Globus pallidus (tissue), 1 donor: ENCODE measurements around the gene TLR5.

Experiments used
- DNase-seq: peaks from one replicate; pipeline ENCODE4 v3.0.0-alpha.2; 2015; ENCODE audit warnings: low spot score

Gene TLR5

DNA sequence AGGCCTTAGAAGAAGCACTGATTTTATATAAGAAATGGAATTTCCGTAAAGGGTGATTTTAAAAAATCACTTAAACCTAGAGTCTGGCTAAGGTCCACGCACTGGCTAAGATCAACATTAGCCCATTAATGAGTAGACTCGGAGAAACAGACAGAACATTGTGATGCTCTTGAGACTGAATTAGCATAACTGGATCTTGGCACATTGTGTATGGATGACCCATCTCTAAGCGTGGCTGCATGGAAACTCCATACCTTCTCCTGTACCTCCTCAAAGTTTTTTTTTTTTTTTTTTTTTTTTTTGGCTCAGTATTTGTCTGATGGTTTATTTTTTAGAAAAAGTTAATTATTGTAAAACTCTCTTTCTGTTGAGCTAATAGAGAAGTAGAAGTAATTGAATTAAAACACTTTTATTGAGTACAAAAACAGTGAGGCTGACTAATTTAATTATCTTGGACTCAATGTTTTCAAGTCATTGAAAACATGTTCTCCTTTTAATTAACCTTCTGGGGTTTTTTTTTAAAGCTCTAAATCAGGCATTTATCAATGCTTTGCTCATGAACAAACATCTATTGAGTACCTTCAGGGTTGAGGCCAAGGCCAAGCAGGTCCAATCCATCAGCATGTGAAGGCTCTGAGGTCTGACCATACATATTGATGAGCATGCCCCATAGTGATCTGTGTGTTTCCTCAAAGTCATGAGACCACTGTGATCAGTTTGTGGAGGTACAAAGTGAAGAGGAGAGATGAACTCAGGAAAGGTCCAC lies 74.0 kb downstream of the TLR5 start:
- DNase-seq: no peak

GRCh38 chr1:223067914-223068313 lies 75.1 kb downstream of the TLR5 start:
- DNase-seq: no peak

DNA sequence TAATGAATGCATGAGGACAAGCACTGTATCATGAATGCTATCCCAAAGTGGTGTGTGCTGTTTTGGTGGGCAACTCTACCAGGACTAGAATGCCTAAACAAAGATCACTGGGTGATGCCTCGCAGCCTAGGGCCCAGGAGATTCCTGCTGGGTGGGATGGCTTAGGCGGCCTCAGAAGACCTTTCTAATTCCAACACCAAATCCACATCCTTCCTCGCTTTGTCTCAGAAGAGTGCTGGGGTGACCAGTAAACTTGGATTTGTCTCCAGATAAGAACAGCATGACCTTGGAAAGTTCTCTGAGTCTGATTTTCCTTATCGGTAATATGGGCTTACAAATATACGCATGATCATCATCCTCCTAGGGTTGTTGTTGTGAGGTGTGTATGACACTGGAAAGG lies 76.6 kb downstream of the TLR5 start:
- no peak for DNase-seq

DNA sequence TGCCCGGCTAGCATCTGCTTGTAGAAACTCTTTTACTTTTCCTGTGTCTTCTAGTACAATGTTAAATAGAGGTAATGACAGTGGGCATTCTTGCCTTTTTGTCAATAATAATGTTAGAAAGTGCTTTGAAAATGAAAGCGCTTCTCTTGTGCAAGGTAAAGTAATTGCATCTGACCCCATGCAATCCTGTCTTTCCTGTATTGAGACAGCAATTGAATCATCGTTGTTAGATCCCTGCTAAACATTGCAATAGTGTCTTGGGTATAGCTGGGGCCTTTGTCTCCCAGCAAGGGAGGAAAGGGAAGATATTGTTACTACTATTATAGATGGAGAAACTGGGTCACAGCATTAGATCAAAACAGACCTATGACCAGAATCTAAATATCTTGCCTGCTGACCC lies 80.9 kb downstream of the TLR5 start:
- DNase-seq: no peak

DNA sequence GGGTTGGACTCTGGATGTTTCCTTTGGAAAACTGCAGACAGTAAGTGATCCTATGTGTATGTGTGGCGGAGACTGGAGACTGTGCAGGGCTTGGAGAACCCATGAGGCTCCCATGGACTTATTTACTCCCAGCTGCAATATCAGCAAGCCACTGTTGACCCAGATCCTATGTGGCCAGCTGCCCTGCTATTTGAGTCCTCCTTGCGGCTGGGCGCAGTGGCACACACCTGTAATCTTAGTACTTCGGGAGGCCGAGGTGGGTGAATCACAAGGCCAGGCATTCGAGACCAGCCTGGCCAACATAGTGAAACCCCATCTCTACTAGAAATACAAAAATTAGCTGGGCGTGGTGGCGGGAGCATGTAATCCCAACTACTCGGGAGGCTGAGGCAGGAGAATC lies 83.5 kb downstream of the TLR5 start:
- DNase-seq: no peak
